SJSA1 (cell line): ENCODE data around the gene MIPOL1. TPM values are rescaled to one million over a fixed set of nuclear protein-coding genes. Genes with fewer than 3 reads are reported as not detected.
"Not testable (repeated sequence)": the region's sequence is repeated elsewhere in the genome, so short reads cannot be mapped to it uniquely, and the experiment has no call there.

Experiments
- DNase-seq, 2 experiments: peaks; one replicate each; pipeline ENCODE4 v3.0.0-alpha.2; 2015 to 2020; ENCODE audit warnings: low spot score in 2 of 2, low read depth in 1 of 2
- H3K27ac ChIP-seq: fragments of 250-450 bp; sonication (Bioruptor Pico); 2 replicates; pipeline ENCODE4 v1.5.1; 2020; ENCODE audit warnings: mild to moderate bottlenecking, moderate library complexity
- H3K27me3 ChIP-seq: fragments of 250-450 bp; sonication (Bioruptor Pico); replicated peaks from 2 replicates; pipeline ENCODE4 v1.5.1; 2020; ENCODE audit warnings: mild to moderate bottlenecking, moderate library complexity
- H3K36me3 ChIP-seq: fragments of 250-450 bp; sonication (Bioruptor Pico); 2 replicates; pipeline ENCODE4 v1.5.1; 2020; ENCODE audit warnings: mild to moderate bottlenecking
- H3K4me1 ChIP-seq: fragments of 250-450 bp; sonication (Bioruptor Pico); replicated peaks from 2 replicates; pipeline ENCODE4 v1.6.1; 2021; ENCODE audit warnings: mild to moderate bottlenecking
- H3K4me3 ChIP-seq: fragments of 250-450 bp; sonication (Bioruptor Pico); 2 replicates; pipeline ENCODE4 v1.5.1; 2020; ENCODE audit warnings: mild to moderate bottlenecking
- H3K9me3 ChIP-seq: fragments of 250-450 bp; sonication (Bioruptor Pico); replicated peaks from 2 replicates; pipeline ENCODE4 v1.5.1; 2020; ENCODE audit warnings: mild to moderate bottlenecking
- total RNA-seq: library from RNA; depleted of rRNA; stranded (reverse); fragments of >200 nt; shearing (Covaris generic); gene quantifications from 2 replicates; pipeline ENCODE4 v1.2.3, GENCODE V29; 2014; rRNA removed

MIPOL1 gene
- total RNA-seq: 9.7 and 23.7 TPM in 2 replicates

- DNase-seq: peak; percentile 75 to 78
- Histone ChIP-seq H3K27ac (peak within 1 kb of the TSS; percentile 36; the same call in 1 of the 2 replicates), H3K36me3 (no peaks in the 10 kb centered on the region), H3K4me1 (no peaks in the 10 kb centered on the region), H3K4me3 (peak within 1 kb of the TSS; percentile 65), H3K27me3 (no peaks in the 10 kb centered on the region), H3K9me3 (no peaks in the 10 kb centered on the region)
Measured at GRCh38 chr14:37197421-37198272, at the start of gene MIPOL1. TSS of gene MIPOL1 (plus strand) at chr14:37197937. CDS start at chr14:37247889, 49,952 bp downstream.

GRCh38 chr14:37150414-37150813, 47.3 kb upstream of the MIPOL1 start:
- Histone ChIP-seq H3K4me1 (peaks cover 12% of the 10 kb centered on the region), H3K27ac (no peak overlapping the region), H3K4me3 (no peak overlapping the region), H3K9me3 (no peaks in the 10 kb centered on the region), H3K36me3 (no peaks in the 10 kb centered on the region), H3K27me3 (no peaks in the 10 kb centered on the region; the same call in none of the 2 replicates)
- peak in 1 of 2 experiments; percentile 56 for DNase-seq

GRCh38 chr14:37153005-37153404, 44.7 kb upstream of the MIPOL1 start:
- Histone ChIP-seq H3K4me1 (peaks cover 6% of the 10 kb centered on the region; the same call in 1 of the 2 replicates), H3K27ac (no peak overlapping the region), H3K36me3 (no peaks in the 10 kb centered on the region), H3K4me3 (no peak overlapping the region), H3K27me3 (no peaks in the 10 kb centered on the region; the same call in none of the 2 replicates), H3K9me3 (no peaks in the 10 kb centered on the region)
- no peak for DNase-seq

- Histone ChIP-seq H3K9me3 (no peaks in the 10 kb centered on the region), H3K36me3 (no peaks in the 10 kb centered on the region), H3K27me3 (no peaks in the 10 kb centered on the region; the same call in none of the 2 replicates), H3K4me1 (peaks cover 6% of the 10 kb centered on the region; the same call in 1 of the 2 replicates), H3K27ac (no peak overlapping the region), H3K4me3 (no peak overlapping the region)
- no peak for DNase-seq
Measured at GRCh38 chr14:37153483-37153882, 44.3 kb upstream of the MIPOL1 start.

- no peak for DNase-seq
Measured at GRCh38 chr14:37157987-37158386, 39.8 kb upstream of the MIPOL1 start.

GRCh38 chr14:37162307-37162706, 35.4 kb upstream of the MIPOL1 start:
- H3K4me1 ChIP-seq, H3K36me3 ChIP-seq, H3K4me3 ChIP-seq, H3K9me3 ChIP-seq, H3K27me3 ChIP-seq, H3K27ac ChIP-seq, DNase-seq: not testable (repeated sequence)

More at GRCh38 chr14:37157987-37158386, 39.8 kb upstream of the MIPOL1 start:
- Histone ChIP-seq H3K27ac (no peak overlapping the region), H3K36me3 (no peaks in the 10 kb centered on the region), H3K9me3 (no peaks in the 10 kb centered on the region), H3K4me1 (0 out of 2 replicates have a peak, but pooled peaks cover 3% of the 10 kb centered on the region), H3K27me3 (no peaks in the 10 kb centered on the region), H3K4me3 (no peak overlapping the region)

- no peak overlapping the region for H3K27ac ChIP-seq
- 0 out of 2 replicates have a peak, but pooled peaks cover 3% of the 10 kb centered on the region for H3K27me3 ChIP-seq
- no peak overlapping the region for H3K4me3 ChIP-seq
- no peaks in the 10 kb centered on the region for H3K9me3 ChIP-seq
- no peaks in the 10 kb centered on the region for H3K36me3 ChIP-seq
- H3K4me1 ChIP-seq: no peaks in the 10 kb centered on the region
- DNase-seq: no peak
Measured at GRCh38 chr14:37165794-37166193, 31.9 kb upstream of the MIPOL1 start.

- Histone ChIP-seq H3K27me3 (0 out of 2 replicates have a peak, but pooled peaks cover 3% of the 10 kb centered on the region), H3K9me3 (no peaks in the 10 kb centered on the region)
- DNase-seq: no peak
Measured at GRCh38 chr14:37167151-37168047, 30.3 kb upstream of the MIPOL1 start.

GRCh38 chr14:37168721-37169120, 29.0 kb upstream of the MIPOL1 start:
- H3K4me3 ChIP-seq: no peak overlapping the region
- H3K9me3 ChIP-seq: no peaks in the 10 kb centered on the region
- peaks cover 4% of the 10 kb centered on the region; the same call in 1 of the 2 replicates for H3K4me1 ChIP-seq
- 0 out of 2 replicates have a peak, but pooled peaks cover 3% of the 10 kb centered on the region for H3K27me3 ChIP-seq
- DNase-seq: no peak
- H3K27ac ChIP-seq: no peak overlapping the region
- no peaks in the 10 kb centered on the region for H3K36me3 ChIP-seq

More at GRCh38 chr14:37167151-37168047, 30.3 kb upstream of the MIPOL1 start:
- Histone ChIP-seq H3K36me3 (no peaks in the 10 kb centered on the region), H3K27ac (no peak overlapping the region), H3K4me1 (no peaks in the 10 kb centered on the region), H3K4me3 (no peak overlapping the region)

GRCh38 chr14:37170237-37170636, 27.5 kb upstream of the MIPOL1 start:
- H3K27ac ChIP-seq: no peak overlapping the region
- no peak for DNase-seq
- H3K4me3 ChIP-seq: no peak overlapping the region
- no peaks in the 10 kb centered on the region for H3K9me3 ChIP-seq
- peaks cover 4% of the 10 kb centered on the region; the same call in 1 of the 2 replicates for H3K4me1 ChIP-seq
- no peaks in the 10 kb centered on the region for H3K36me3 ChIP-seq
- no peaks in the 10 kb centered on the region for H3K27me3 ChIP-seq

- Histone ChIP-seq H3K4me3 (no peak overlapping the region), H3K9me3 (no peaks in the 10 kb centered on the region), H3K27me3 (no peaks in the 10 kb centered on the region)
Measured at GRCh38 chr14:37170993-37171392, 26.7 kb upstream of the MIPOL1 start.

GRCh38 chr14:37171678-37172023, 26.1 kb upstream of the MIPOL1 start:
- no peak overlapping the region for H3K27ac ChIP-seq

More at GRCh38 chr14:37170993-37171392, 26.7 kb upstream of the MIPOL1 start:
- peaks cover 4% of the 10 kb centered on the region; the same call in 1 of the 2 replicates for H3K4me1 ChIP-seq
- H3K27ac ChIP-seq: no peak overlapping the region
- no peaks in the 10 kb centered on the region for H3K36me3 ChIP-seq
- no peak for DNase-seq

More at GRCh38 chr14:37171678-37172023, 26.1 kb upstream of the MIPOL1 start:
- H3K4me1 ChIP-seq: peaks cover 4% of the 10 kb centered on the region; the same call in 1 of the 2 replicates
- H3K36me3 ChIP-seq: no peaks in the 10 kb centered on the region
- H3K27me3 ChIP-seq: no peaks in the 10 kb centered on the region
- H3K4me3 ChIP-seq: peak overlapping the region; percentile 65
- H3K9me3 ChIP-seq: no peaks in the 10 kb centered on the region
- no peak for DNase-seq
